ENCODE data around the gene SPRR1A.
"Not testable (repeated sequence)": the region's sequence is repeated elsewhere in the genome, so short reads cannot be mapped to it uniquely, and the experiment has no call there.

Gene SPRR1A

GRCh38 chr1:152996633-152997400 lies 12.9 kb downstream of the SPRR1A start:
- Mint-ChIP-seq H3K4me1 (no peaks in the 10 kb centered on the region), H3K27ac (no peak overlapping the region), H3K36me3 (no peaks in the 10 kb centered on the region), H3K9me3 (peaks cover 3% of the 10 kb centered on the region), H3K4me3 (no peak overlapping the region)
- ATAC-seq (no peak), DNase-seq (ENCODE audit: low spot score in 2 of 2) (no peak)

- ATAC-seq, result no peak
- no peak for DNase-seq (ENCODE audit: low spot score in 2 of 2)
- Mint-ChIP-seq H3K4me3 (no peak overlapping the region), H3K9me3 (peaks cover 3% of the 10 kb centered on the region), H3K27ac (no peak overlapping the region), H3K4me1 (no peaks in the 10 kb centered on the region), H3K36me3 (no peaks in the 10 kb centered on the region)
These were observed 14.0 kb downstream of the SPRR1A start for GRCh38 chr1:152997901-152998300.

DNA sequence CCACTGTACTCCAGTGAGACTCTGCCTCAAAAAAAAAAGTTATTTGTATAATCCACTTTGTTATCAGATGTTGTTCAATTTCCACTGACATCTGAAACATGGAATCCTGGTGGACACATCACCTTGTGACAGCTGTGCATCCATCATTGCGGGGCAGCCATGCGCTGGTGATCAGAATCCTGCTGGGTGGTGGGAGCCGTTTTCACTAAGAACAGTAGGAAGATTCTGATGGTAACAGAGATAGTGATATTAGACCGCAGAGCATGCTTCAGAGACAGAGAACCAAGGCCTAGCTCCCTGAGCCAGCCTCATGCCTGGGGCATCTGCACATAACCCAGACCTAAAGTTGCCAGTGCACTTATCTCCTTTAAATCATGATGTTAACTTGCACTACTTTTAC lies 14.6 kb downstream of the SPRR1A start:
- no peak for ATAC-seq
- no peak overlapping the region for H3K27ac Mint-ChIP-seq
- DNase-seq (ENCODE audit: low spot score in 2 of 2), result no peak
- no peaks in the 10 kb centered on the region for H3K4me1 Mint-ChIP-seq
- H3K4me3 Mint-ChIP-seq, result no peak overlapping the region
- H3K36me3 Mint-ChIP-seq, result no peaks in the 10 kb centered on the region
- H3K9me3 Mint-ChIP-seq, result peaks cover 3% of the 10 kb centered on the region

DNA sequence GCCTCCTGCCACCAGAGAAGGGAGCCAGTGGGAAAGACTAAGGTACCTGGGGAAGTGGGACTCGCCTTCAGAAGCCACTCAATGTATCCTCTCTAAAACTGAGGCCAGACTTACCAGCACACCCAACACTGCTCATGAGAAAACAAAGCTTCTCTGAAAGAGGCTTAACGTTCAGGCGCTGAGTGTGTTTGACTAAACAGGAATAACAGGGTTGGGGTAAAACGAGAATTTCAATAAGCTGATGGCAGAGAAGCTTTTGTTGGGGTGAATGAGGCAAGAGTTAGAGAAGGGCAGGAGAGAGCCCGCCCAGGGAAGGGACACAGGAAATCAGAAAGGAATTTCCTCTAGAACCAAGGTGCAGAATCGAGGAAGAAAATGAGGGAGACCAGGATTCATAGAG lies 15.9 kb downstream of the SPRR1A start:
- H3K36me3 Mint-ChIP-seq, result no peaks in the 10 kb centered on the region
- H3K4me3 Mint-ChIP-seq, result no peak overlapping the region
- no peak overlapping the region for H3K27ac Mint-ChIP-seq
- peaks cover 3% of the 10 kb centered on the region for H3K9me3 Mint-ChIP-seq
- H3K4me1 Mint-ChIP-seq, result no peaks in the 10 kb centered on the region
- ATAC-seq, result no peak
- no peak for DNase-seq (ENCODE audit: low spot score in 2 of 2)

GRCh38 chr1:153000294-153000693 lies 16.4 kb downstream of the SPRR1A start:
- Mint-ChIP-seq H3K27ac (no peak overlapping the region), H3K9me3 (peaks cover 2% of the 10 kb centered on the region), H3K4me1 (no peaks in the 10 kb centered on the region), H3K4me3 (no peak overlapping the region), H3K36me3 (no peaks in the 10 kb centered on the region)
- no peak for DNase-seq (ENCODE audit: low spot score in 2 of 2)
- ATAC-seq, result no peak

DNA sequence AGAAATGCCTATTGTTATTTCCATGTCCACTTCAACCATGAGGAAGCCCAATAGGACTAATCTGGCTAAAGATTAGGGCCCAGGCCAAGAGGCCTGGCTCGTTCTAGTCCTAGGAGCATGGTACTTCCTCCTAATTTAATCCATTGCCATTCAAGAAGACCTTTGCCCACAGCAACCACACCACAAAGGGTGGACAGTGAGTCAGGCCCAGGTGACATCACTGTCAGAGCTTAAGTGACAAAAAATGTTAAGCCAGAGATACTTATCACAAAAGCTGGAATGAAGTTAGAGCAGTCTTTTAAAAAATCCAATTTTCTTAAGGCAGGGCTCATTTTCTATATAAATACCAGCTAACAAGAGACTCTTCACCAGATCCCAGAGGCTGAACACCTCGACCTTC lies 17.5 kb downstream of the SPRR1A start, which contains the start of gene SPRR3:
Gene SPRR3, plus strand, starts transcription at position 368 of the 400 bp plus-strand sequence. CDS start 1,272 bp downstream, outside the sequence.
- H3K9me3 Mint-ChIP-seq, result no peaks in the 10 kb centered on the region
- H3K27ac Mint-ChIP-seq, result no peak within 1 kb of the TSS
- H3K4me1 Mint-ChIP-seq, result no peaks in the 10 kb centered on the region
- no peak for ATAC-seq
- H3K36me3 Mint-ChIP-seq, result no peaks in the 10 kb centered on the region
- H3K4me3 Mint-ChIP-seq, result no peak within 1 kb of the TSS
- no peak for DNase-seq (ENCODE audit: low spot score in 2 of 2)

DNA sequence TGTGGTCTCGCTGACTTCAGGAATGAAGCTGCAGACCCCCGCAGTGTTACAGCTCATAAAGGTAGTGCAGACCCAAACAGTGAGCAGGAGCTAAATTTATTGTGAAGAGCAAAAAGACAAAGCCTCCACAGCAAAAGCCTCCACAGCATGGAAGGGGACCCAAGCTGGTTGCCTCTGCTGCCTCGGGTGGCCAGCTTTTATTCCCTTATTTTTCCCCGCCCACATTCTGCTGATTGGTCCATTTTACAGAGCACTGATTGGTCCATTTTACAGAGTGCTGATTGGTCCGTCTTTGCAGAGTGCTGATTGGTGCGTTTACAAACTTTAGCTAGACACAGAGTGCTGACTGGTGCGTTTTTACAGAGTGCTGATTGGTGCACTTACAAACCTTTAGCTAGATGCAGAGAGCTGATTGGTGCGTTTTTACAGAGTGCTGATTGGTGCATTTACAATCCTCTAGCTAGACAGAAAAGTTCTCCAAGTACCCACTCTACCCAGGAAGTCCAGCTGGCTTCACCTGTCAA lies 27.4 kb downstream of the SPRR1A start:
- DNase-seq (ENCODE audit: low spot score in 2 of 2); H3K4me1 Mint-ChIP-seq; H3K9me3 Mint-ChIP-seq; ATAC-seq; H3K4me3 Mint-ChIP-seq; H3K36me3 Mint-ChIP-seq; H3K27ac Mint-ChIP-seq: not testable (repeated sequence)

DNA sequence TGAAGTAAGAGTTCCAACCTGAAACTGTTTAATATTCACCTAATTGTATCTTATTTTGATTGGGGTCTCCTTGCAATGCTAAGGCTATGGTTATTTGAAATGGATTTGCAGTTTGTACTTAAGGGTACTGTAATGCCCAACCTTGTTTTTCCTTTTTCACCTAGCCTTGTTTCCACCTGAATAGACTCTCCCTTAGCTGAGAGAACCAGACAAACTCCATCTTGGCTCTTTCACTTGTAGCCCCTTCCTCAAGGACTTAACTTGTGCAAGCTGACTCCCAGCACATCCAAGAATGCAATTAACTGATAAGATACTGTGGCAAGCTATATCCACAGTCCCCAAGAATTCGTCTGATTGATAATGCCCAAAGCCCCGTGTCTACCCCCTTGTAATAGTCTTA lies 37.9 kb downstream of the SPRR1A start:
- DNase-seq (ENCODE audit: low spot score in 2 of 2); H3K4me1 Mint-ChIP-seq; H3K36me3 Mint-ChIP-seq; H3K4me3 Mint-ChIP-seq; ATAC-seq; H3K27ac Mint-ChIP-seq; H3K9me3 Mint-ChIP-seq: not testable (repeated sequence)

DNA sequence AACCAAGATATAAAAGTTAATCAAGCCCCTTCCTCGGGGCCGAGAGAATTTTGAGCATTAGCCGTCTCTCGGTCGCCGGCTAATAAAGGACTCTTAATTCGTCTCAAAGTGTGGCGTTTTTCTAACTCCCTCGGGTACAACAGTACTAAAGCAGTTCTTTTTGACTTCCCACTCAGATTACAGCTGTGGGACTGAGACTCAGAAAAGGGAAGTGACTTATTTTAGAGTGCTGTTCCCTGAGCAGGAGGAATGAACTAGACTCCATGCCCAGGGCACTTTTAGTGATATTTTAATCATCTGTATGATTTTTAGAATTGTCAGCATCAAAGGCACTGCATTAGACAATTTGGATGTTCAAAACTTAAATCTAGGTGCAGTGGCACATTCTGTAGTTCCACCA lies 38.5 kb downstream of the SPRR1A start:
- not testable (repeated sequence) for H3K4me1 Mint-ChIP-seq; H3K9me3 Mint-ChIP-seq; ATAC-seq; H3K36me3 Mint-ChIP-seq; DNase-seq (ENCODE audit: low spot score in 2 of 2); H3K4me3 Mint-ChIP-seq; H3K27ac Mint-ChIP-seq

DNA sequence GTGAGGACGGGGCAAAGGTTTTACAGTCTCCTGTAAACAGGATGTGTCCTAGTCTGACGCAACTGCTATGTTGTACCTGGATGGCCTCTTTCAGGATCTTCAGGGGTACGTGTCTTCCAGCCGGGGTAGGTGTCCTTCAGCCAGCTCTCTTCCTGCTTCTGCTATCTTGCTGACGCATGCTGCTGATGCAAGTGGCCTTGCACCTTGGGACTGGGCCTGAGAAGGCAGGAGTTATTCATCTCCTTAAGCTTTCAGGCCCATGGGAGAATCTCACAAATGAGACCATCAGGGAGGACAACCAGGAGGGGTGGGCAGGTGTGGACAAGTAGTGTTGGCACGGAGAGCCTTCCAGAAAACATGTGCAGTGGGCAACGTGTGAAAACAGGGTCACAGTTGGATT lies 39.2 kb downstream of the SPRR1A start:
- ATAC-seq, result no peak
- no peak overlapping the region for H3K4me3 Mint-ChIP-seq
- no peak for DNase-seq (ENCODE audit: low spot score in 2 of 2)
- H3K9me3 Mint-ChIP-seq, result no peaks in the 10 kb centered on the region
- no peak overlapping the region for H3K27ac Mint-ChIP-seq
- H3K36me3 Mint-ChIP-seq, result no peaks in the 10 kb centered on the region
- no peaks in the 10 kb centered on the region for H3K4me1 Mint-ChIP-seq

DNA sequence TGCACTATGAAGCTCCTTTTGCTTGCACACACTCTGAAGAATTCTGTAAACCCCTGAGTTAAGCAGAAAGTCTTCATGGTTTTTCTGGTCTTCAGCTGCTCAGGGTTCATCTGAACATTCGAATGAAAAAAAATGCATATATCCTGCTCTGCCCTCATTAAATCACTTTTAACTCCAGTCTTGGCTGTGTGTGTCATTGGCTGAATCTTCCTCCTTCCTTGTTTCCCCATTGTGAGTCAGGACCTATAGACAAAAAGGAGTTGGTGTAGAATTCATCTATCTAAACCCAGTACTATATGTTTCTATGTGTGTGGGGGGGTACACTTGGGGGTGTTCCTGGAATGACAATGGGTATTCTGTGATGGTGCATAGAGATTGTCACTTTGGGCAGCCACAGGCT lies 40.5 kb downstream of the SPRR1A start:
- DNase-seq (ENCODE audit: low spot score in 2 of 2) (no peak), ATAC-seq (no peak)
- H3K27ac Mint-ChIP-seq, result no peak overlapping the region
- H3K36me3 Mint-ChIP-seq, result no peaks in the 10 kb centered on the region
- H3K4me3 Mint-ChIP-seq, result no peak overlapping the region
- H3K9me3 Mint-ChIP-seq, result no peaks in the 10 kb centered on the region
- H3K4me1 Mint-ChIP-seq, result no peaks in the 10 kb centered on the region

DNA sequence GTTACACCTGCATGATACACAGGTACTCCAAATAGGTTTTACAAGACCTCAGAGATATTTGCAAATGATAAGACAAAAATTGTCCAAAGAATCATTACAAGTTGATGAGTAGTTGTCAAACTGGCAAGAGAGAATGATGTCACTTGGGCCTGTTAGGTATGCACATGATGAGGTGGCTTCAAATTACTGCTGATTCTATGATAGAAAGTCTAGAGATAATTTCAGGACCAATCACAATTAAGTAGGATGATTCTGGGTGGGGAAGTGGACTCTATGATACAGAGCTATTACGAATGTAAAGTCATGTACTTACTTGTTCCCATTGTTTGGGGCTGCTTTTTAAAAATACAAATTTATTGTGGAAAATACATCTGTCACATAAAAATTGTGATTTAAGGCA lies 41.9 kb downstream of the SPRR1A start:
- Mint-ChIP-seq H3K36me3 (no peaks in the 10 kb centered on the region), H3K27ac (no peak overlapping the region), H3K4me1 (no peaks in the 10 kb centered on the region), H3K4me3 (no peak overlapping the region), H3K9me3 (no peaks in the 10 kb centered on the region)
- ATAC-seq, result no peak
- no peak for DNase-seq (ENCODE audit: low spot score in 2 of 2)

DNA sequence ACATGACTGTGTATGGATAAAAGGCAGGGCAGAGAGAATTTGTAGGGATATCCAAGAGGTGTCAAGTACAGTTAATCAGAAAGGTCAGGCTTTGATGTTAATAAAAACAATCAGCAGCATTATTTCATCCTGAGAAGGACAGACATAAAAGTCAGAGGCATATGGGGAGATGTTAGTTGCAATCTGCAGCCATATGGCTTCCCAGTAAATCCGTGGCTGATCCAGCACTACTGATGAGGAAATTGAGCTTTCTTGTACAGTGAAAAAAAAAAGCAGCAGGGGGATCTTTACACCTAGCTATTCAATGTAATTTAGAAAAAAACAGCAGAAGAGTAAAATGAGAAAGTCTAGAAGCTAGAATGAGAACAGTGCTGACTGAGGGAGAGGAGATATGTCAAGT lies 44.9 kb downstream of the SPRR1A start:
- Mint-ChIP-seq H3K9me3 (no peaks in the 10 kb centered on the region), H3K4me3 (no peak overlapping the region)
- no peak for DNase-seq (ENCODE audit: low spot score in 2 of 2)

DNA sequence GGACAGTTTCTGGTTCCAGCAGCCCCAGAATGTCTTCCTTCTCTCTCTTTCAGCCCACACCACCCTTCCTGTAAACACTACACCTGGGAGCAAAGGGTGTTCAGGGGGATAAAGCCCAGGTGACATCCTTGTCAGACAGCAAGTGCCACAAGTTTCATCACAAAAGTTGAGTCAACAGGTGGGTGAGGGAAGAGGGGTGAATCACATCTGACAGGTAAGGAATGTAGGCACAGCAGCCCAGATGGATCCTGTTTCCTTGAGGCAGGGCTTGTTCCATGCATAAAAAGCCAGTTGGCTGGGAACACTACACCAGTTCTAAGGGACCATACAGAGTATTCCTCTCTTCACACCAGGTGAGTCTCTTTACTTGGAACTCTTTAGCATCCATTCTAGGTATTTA lies 47.0 kb downstream of the SPRR1A start, which contains the start of gene SPRR1B:
Gene SPRR1B, plus strand, starts transcription at position 309 of the 400 bp plus-strand sequence. CDS start 1,143 bp downstream, outside the sequence.
- no peaks in the 10 kb centered on the region for H3K9me3 Mint-ChIP-seq
- no peaks in the 10 kb centered on the region for H3K36me3 Mint-ChIP-seq
- H3K4me3 Mint-ChIP-seq, result no peak within 1 kb of the TSS
- H3K27ac Mint-ChIP-seq, result no peak within 1 kb of the TSS
- DNase-seq (ENCODE audit: low spot score in 2 of 2) (no peak), ATAC-seq (no peak)
- H3K4me1 Mint-ChIP-seq, result no peaks in the 10 kb centered on the region

More for the DNA sequence above, 44.9 kb downstream of the SPRR1A start:
- Mint-ChIP-seq H3K36me3 (no peaks in the 10 kb centered on the region), H3K4me1 (no peaks in the 10 kb centered on the region), H3K27ac (no peak overlapping the region)
- ATAC-seq, result no peak

DNA sequence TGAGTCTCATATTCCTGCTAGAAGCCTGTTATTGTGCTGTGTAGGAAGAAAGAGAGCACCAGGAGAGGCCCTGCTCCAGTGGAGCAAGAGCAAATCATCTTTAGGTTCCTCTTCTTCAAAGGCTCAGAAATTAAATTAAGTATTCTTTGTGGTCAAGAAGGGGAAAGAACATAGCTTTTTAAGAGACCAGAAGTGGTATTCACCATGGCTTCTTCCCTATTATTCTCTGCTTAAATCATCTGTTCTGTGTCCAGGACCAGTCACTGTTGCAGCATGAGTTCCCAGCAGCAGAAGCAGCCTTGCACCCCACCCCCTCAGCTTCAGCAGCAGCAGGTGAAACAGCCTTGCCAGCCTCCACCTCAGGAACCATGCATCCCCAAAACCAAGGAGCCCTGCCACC lies 48.2 kb downstream of the SPRR1A start:
- DNase-seq (ENCODE audit: low spot score in 2 of 2) (no peak), ATAC-seq (no peak)
- no peak overlapping the region for H3K27ac Mint-ChIP-seq
- H3K4me3 Mint-ChIP-seq, result no peak overlapping the region
- no peaks in the 10 kb centered on the region for H3K36me3 Mint-ChIP-seq
- no peaks in the 10 kb centered on the region for H3K4me1 Mint-ChIP-seq
- H3K9me3 Mint-ChIP-seq, result no peaks in the 10 kb centered on the region

- no peaks in the 10 kb centered on the region for H3K36me3 Mint-ChIP-seq
- no peaks in the 10 kb centered on the region for H3K4me1 Mint-ChIP-seq
- H3K9me3 Mint-ChIP-seq, result no peaks in the 10 kb centered on the region
These were observed 48.9 kb downstream of the SPRR1A start for GRCh38 chr1:153032677-153033308.

More at GRCh38 chr1:153032677-153033308, 48.9 kb downstream of the SPRR1A start:
- Mint-ChIP-seq H3K27ac (no peak overlapping the region), H3K4me3 (no peak overlapping the region)
- peak; percentile 48 for ATAC-seq
- no peak for DNase-seq (ENCODE audit: low spot score in 2 of 2)

Data from stimulated activated effector memory CD8-positive, alpha-beta T cell treated with anti-CD3 and anti-CD28 coated beads, Interleukin-12 subunit alpha, Interleukin-12 subunit beta, amount 100 ng/mL, for 72 hours (primary cell).